SIG-M5 (cell line): ENCODE results near the gene RPS6KA2.
"Not testable (repeated sequence)": the region's sequence is repeated elsewhere in the genome, so short reads cannot be mapped to it uniquely, and the experiment has no call there.

Experiments used
- DNase-seq: peaks from one replicate; lab custom pipeline; 2025; lab: John Stamatoyannopoulos, UW

RPS6KA2 gene

GRCh38 chr6:166553563-166554271, 73.3 kb downstream of the RPS6KA2 start:
- no peak for DNase-seq

- DNase-seq, result no peak
These were observed 74.5 kb downstream of the RPS6KA2 start for GRCh38 chr6:166552600-166552999.

- DNase-seq, result no peak
These were observed 75.1 kb downstream of the RPS6KA2 start for GRCh38 chr6:166551754-166552495.

GRCh38 chr6:166546653-166547052, 80.4 kb downstream of the RPS6KA2 start:
- no peak for DNase-seq

DNA sequence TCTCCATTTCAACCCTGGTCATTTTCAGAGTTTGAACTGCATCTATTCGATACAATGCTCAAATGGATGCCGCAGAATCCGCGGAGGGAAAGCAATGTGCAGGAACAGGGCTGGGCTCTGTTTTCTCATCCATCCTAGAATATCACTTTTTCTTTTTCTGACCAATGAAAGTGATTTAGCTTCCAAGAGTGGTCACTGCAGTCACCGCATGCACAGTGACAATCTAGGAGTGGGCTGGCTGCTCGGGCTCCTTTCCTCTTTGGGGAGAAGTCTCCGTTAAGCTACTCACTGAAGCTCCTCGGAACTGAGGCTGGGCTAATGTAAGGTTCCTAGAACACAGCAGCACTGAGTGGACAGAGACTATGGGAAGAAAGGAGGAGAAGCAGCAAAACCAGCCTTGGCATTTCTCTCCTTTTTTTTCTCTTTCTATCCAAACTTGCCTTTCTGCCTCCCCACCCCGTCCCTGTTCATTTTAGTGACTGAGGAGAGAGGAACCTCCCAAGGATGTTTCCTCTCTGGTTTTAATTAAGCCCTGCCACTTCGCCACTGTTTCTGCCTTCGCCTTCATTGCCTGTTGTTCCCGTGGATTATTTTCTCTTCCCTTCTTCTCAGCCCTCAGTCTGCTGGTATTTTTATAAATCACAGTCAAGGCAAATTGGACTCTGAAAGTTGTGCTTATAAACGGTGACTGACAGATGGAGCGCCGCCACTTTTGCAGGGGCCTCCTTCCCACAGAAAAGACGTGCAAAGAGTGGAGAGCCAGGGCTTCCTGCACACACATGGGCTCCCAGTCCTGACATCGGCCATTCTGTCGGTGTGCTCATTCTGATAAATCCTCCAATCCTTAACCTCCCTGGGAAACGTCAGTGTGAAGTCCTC, 81.7 kb downstream of the RPS6KA2 start:
- no peak for DNase-seq

DNA sequence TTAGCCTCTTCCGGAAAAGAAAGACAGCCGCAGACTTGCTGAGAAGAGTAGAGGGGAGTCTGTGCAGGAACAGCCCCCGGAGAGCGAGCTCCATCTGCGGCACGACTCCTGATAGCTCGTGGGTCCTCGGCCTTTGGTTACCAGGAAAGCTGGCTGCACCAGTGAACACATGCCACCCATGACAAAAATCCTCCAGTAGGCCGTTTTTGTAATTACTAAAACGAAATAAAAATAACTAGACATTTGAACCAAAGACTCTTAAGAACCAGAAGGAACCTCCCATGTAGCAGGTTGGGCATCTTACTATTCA, 82.8 kb downstream of the RPS6KA2 start:
- no peak for DNase-seq

DNA sequence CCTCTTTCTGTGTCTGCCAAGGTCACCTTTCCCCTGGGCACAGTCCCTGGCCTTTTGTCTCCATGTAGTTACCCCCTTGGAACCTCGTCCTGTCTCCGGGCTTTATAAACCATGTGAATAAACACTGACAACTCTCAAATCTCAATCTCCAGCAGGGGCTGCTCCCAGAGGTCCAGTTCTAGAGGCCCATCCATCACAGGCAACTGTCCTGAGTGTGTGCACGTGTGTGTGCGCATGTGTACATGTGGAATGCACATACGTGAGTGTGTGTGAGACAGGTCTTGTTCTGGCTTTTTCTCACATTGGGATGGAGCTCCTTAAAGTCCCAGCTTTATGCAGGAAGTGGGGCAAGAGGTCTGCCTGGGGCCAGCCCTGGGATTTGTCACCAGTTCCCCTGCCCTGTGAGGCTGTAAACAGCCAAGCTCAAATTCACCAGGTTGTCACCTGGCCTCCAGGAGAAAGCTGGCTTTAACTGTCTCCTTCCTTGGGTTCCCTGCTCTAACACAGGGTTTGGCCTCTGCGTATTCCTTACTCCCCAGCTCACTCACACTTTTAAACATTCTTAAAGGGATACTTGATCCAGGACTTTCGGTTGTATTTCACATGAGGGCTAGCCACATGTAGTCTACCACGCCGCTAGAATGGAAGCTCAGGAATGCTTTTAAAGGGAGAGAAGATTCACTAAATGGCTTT, 83.3 kb downstream of the RPS6KA2 start:
- DNase-seq, result no peak

GRCh38 chr6:166542580-166542912, 84.5 kb downstream of the RPS6KA2 start:
- no peak for DNase-seq

DNA sequence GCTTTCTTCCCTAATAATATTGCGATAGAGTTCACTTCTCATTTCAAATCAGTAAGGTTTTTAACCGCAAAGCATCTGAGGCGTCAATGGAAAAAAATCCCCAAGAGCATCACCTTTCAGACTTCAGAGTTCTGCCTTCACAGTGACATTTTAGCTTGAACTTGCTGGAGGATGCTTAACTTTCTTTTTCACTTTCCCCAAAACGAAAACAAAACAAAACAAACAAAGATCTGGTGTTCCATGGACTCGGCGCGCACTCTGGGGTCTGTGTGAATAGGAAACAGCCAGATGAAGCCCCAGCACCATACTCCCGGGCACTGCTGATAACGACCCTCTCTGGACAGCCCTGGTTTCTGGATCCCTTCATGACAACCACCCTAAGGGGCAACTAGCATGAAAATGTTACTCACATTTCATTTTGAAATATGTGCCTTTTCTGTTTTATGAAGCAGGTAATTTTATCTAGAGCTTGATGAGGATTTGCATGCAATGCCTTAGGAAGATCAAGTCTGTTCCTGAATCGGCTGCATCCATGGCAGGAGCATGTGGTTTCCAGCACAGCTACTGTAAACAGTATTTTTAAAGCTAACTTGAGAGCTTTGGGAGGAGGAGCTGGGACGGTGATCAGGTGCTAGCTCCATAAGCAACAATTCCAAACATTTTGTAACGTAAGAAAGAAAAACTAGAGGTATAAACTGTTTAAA, 85.0 kb downstream of the RPS6KA2 start:
- DNase-seq, result no peak

DNA sequence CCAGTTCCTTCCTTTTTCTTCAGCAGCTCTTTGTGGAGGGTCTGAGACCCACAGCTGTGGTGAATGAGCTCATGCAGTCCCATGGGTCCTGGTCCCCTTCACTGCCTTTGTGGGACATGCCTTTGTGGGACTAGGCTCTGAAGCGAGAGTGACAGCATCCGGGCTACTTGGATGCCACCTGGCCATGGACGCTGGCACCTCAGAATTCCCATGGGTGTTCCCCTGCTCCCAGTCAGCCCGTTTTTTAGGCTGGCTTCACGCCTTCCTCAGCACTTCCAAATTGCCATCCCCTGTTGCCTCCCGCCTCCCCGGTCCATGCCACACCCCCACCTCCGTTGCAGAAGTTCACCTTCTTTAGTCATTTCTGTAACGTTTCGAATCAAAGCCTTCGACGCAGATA, 85.7 kb downstream of the RPS6KA2 start:
- no peak for DNase-seq

DNA sequence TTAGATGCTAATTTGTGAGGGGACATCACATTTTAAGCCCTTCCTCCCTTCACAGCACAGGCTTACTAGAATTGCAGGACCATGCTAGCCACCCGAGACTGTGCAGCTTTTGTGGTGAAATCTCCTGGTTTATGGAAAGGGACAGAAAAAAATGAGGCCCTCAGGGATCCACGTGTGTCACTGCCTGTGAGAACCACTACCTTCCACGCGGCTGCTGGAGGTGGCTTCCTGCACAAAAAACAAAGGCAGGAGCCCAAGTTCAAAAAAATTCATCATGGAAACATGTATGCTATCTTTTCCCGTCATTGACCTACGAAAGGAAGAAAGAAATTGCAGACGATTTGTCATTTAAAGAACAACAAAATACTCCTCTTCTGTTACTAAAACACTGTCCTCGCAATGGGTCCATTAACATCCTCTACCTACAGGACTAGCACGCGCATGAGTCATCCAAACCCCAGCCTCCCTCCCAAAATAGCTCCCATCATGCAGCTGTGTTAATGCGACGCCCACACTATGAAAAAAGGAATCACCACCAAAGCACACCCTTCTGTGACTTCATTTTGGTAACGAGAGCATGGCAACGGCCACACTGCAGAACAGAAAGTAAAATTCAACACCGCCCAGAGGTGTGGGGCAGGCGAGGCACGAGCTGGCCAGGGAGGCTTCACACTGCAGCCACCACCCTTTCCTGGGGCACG, 86.3 kb downstream of the RPS6KA2 start:
- DNase-seq, result no peak

- no peak for DNase-seq
These were observed 87.5 kb downstream of the RPS6KA2 start for GRCh38 chr6:166539543-166539942.

- not testable (repeated sequence) for DNase-seq
These were observed 88.1 kb downstream of the RPS6KA2 start for GRCh38 chr6:166539011-166539385.

DNA sequence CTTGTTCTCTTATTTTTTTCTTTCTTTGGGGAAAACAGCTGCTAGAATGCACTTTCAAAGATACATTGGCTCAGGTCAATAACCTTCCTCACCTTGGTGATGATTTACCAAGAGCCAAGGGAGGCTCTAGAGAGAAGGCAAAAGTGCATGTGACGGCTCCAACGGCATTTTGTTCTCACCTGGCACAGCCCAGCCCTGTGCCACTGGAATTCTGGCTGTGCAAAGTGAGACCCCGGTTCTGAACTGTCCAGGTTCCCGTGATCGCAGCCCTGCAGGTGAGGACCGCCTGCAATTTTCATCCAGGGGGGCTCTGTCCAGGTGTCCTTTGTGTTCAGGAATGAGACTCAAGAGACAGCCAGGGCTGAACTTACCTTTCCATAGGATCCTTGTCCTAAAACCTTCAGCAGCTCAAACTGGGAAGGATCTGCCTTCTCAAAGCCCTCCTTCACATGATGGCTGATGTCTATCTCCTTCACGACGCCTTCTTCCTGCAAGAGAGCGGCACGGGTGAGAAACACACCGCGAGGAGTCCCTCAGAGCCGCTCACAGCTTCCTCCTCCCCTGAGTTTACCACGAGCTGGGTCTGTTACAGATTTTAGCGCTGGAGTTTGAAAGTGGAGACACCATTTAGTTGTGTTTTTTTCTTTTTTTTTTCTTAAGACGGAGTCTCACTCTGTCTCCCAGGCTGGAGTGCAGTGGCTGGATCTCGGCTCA, 88.6 kb downstream of the RPS6KA2 start:
- no peak for DNase-seq

GRCh38 chr6:166534658-166535406, 92.2 kb downstream of the RPS6KA2 start:
- no peak for DNase-seq

GRCh38 chr6:166533205-166533824, 93.7 kb downstream of the RPS6KA2 start:
- no peak for DNase-seq

DNA sequence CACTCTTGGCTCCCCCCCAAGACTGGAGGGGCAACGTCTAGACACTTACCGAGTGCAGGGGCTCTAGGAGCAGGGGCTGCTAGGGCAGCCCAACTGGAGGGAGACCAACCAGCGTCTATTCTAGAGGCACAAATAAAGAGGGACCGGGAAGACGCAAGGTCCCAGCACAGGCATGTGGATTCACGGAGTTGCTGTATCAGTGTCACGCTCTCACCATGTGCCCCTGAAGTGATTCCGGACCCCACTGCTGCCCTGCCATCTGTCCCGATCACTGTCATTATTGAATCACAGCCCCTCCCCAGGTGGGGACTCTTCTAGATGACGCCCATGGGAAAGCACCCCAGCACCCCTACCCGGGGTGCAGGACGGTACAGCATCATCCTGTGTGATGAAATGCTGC, 94.7 kb downstream of the RPS6KA2 start:
- DNase-seq, result no peak

DNA sequence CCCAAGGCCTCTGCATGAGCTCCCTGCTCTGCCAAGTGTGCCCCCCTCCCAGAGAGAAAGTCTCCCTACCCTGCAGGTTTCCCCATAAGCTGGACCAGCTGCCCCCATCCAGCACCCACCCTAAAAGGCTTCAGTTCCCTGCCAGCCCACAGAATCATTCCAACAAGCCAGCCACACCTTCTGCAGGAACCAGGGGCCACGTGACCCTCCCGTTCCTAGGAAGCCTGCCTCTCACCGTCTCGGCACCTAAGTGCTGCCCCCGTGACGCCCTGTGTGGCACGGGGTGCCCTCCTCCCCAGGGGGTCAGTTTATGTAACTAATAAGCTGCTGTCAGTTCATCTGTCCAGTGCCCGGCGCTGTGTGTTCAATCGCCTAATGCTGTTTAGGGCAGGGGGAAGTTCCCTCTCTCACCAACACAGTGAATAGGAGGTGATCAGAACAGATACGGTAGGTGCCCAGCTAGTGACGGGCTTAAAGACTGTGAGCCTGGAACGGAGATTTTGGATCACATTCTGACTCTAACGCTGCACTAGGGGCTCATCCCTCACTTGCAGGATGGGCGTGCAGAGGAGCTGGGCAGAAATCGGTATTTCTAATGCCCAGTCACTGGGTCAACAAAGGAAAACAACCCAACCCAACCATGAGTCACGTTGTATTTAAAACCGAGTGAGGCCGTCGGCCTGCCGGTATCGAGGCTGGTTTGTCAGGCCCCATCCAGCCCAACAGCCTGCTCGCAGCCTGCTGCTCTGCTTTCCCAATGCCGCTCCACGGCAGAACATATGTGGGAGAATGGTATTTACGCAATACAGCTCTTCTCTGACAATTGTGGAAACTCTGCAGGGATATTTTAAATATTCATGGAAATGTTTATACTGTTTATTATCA, 96.6 kb downstream of the RPS6KA2 start:
- DNase-seq, result no peak
